Left forelimb (tissue), 1 donor: ENCODE data around the gene LZTFL1.
A peak's percentile ranks its signal among the peaks of the same experiment; 100 is the strongest.

Experiments used
- DNase-seq: peaks from one replicate; pipeline ENCODE4 v3.0.0-alpha.2; 2018; ENCODE audit warnings: low spot score

Gene LZTFL1

DNA sequence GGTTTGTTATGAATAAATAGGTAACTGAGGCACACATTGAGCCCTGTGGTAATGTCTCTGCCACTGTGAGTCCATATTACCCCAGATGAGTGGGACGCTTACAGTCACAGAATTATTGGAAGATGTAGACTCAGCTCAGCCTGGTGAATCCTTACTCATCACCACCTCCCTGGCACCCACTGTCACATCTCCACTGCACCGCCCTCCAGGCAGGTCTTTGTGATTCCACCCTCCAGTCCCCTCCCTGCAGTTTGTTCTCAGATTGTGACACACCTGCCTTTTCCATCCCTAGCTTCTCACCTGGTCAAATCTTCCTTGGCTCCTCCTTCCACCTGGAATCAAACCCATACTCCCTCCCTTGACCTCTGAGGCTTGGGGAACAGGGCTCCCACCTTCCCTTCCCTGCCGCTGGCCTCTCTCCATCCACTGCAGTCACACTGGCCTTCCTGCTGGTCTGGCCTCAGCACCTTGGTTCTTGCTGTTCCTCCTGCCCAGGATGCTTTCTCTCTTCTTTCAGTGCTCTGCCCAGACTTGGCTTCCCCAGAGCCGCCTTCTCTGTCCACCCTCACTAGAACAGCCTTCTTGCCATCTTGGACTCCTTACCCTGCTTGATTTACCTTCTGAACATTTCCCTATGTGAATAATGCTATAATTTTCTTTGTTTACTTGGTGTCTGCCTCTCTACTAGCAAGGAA lies 55.0 kb downstream of the LZTFL1 start:
- DNase-seq, result peak; percentile 40

DNA sequence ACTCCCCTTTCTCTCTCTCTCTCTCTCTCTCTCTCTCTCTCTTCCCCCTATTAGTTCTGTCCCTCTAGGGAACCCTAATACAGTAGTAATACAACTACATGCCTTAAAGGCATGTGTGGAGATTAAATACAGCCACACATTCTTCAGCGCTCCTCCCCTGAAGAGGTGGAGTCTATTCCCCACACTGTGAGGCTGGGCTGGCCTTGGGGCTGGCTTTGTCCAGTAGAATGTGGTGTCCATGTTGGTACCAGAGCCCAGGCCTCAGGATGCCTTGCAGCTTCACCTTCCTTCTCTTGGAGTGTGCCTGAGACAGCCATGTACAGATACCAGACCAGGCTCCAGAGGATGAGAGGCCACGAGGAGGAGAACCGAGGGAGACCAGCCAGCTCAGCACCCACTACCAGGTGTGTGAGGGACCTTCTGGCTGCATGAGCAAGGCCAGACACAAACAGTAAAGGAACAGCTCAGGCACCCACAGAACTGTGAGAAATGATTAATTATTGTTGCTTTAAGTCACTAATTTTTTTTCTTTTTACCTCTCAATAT lies 56.2 kb downstream of the LZTFL1 start:
- peak; percentile 3 for DNase-seq

DNA sequence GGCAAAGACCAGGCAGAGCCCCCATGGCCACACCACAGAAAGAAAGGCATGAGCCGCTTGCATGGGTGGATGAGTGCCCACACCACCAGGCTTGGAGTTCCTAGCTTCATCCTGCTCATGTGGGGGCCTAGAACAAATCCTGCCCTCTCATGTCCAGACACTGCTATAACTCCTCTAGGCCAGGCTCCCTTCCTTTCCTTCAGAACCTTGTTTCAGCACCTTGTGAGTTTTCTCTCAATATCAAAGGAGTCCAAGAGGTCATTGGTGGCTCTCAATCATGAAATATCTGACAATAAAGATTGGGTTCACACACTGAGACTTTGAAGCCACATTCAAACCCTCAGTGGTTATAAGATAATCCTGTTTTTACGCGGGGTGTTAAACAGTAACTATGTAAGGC lies 58.3 kb downstream of the LZTFL1 start:
- peak; percentile 15 for DNase-seq

DNA sequence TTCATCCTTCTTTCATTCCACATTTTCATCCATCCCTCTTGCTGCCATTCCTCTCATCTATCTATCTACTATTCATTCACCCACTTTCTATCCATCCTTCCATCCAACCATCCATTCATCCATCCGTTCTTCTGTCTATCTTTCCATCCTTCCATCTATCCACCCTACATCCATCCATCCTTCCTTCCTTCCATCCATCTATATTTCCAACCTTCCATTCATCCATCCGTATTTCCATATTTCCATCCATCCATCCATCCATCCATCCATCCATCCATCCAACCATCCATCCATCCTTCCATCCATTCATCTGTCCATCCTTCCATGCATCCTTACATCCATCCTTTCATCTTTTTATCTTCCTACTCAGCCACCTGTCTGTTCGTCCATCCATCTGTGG lies 59.5 kb downstream of the LZTFL1 start:
- no peak for DNase-seq

- DNase-seq, result peak; percentile 55
Observed at GRCh38 chr3:45781841-45782240, 60.1 kb downstream of the LZTFL1 start.

DNA sequence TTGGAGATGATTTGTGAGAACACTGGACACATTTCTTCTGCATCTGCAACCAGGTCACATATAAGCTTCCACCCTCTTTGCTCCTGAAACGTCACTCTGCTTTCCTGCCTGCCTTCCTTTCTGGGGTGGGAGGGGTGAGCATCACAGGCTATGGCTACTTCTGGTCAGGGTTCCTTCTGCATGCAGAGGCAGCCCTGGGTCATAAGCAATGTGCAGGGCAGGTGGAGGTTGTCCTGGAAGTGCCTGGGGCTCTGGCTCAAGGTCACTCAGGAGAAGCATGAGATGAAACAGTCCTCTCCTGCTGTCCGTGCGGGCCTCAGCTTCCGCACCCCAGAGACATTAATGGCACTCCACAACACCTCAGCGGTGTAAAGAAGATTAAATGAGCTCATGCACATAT lies 60.6 kb downstream of the LZTFL1 start:
- peak; percentile 20 for DNase-seq

- DNase-seq, result peak; percentile 20
Observed at GRCh38 chr3:45779746-45780735, 61.9 kb downstream of the LZTFL1 start.

DNA sequence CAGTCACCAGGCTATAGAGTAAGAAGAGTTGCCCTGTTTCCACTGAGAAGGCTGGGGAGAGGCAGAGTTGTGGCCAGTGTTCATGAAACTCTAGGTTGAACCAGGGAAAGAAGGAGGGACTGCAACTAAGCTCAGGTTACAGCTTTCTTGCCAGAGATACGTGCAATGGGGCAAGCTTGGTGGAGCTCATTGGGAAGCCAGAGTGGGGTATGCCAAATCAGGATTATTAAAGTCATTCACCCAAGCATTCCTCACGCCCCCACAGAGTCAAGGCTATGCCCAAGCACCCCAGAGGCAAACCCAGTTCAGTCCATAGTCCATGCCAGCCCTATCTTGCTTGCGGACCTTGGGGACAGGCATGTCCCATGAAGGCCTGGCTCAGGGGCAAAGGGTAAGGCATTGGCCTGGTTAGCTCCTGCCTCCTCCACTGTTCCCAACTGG lies 63.1 kb downstream of the LZTFL1 start:
- no peak for DNase-seq

DNA sequence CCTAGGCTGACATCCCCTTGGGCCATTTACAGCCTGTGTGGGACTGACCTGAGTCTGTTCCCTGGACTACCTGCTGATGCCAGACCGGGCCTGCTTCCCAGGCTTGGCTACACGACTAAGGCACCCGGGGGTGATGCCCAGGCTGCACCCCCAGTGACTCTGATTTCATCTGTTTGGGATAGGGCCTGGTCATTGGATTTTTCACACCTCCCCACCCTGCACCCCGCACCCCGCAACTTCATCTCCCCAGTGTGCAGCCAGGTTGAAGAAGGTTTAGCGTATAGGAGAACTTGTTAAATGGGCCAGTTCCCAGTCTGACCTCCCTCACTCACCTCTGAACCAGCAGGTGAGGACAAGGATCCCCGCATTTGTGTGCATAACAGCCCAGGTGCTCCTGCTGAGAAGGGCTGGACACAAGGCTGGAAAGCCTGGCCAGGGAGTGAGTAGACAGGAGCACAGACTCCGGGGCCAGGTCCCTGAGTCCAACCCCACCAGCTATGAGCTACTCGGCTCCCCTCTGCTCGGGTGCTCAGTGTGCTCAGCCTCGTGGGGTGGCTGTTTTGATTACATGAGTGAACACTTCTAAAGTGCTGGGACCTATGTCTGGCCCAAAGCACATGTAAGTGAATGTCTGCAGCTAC lies 64.1 kb downstream of the LZTFL1 start:
- DNase-seq, result no peak

DNA sequence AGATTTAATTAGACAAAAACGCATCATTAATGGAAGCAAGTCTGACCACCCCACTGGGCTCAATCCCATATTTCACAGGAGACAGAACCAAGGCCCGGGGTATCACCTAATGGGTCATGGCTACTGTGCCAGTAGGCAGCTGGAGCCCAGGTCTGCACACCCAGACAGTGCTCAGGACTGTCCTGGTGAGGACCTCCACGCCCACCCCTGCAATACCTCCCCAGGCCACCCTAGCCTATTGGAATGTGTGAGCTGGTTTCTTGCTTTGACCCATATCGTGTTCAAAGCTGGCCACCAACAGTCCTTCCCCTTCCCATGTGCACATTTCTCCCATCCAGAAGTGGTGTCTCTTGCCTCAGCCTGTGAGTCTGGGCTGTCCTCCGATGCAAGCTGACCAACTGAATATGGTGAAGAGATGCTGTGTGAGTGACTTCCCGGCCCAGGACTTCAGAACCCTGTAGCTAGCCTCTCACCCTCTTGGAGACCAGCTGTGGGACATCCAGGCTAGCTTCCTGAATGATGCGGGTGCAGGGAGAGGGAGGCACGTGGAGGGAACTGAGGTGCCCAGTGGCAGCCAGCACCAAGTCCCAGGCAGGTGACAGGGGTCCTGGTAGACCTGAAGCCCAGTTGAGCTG lies 64.7 kb downstream of the LZTFL1 start:
- peak; percentile 55 for DNase-seq

GRCh38 chr3:45776611-45777010 lies 65.3 kb downstream of the LZTFL1 start:
- DNase-seq, result peak; percentile 68

DNA sequence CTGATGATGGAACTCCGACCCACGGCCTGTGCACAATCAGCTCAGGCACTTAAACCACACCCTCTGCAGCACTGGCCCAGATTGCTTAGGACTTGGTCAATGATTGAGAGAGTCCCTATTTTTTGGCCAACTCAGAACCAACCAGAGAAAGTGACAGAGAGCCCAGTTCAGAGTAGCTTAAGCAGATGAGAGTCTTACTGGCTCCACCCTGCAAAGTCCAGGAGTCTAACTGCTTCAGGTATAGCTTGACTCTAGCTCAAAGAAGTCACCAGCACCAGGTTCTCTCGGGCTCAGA lies 65.7 kb downstream of the LZTFL1 start:
- DNase-seq, result no peak

- DNase-seq, result peak; percentile 41
Observed at GRCh38 chr3:45775571-45776300, 66.2 kb downstream of the LZTFL1 start.

- DNase-seq, result peak; percentile 40
Observed at GRCh38 chr3:45774581-45775521, 67.1 kb downstream of the LZTFL1 start.

- DNase-seq, result peak; percentile 31
Observed at GRCh38 chr3:45773714-45774449, 68.0 kb downstream of the LZTFL1 start.
